Activated CD4-positive, CD25-positive, alpha-beta regulatory T cell (primary cell): ENCODE data around the gene ORM2.
"Not testable (repeated sequence)": the region's sequence is repeated elsewhere in the genome, so short reads cannot be mapped to it uniquely, and the experiment has no call there.

Experiments used
- DNase-seq, 4 experiments: peaks; one replicate each; lab custom pipeline; 2025; lab: John Stamatoyannopoulos, UW

The ORM2 gene

GRCh38 chr9:114314881-114315722, 14.6 kb upstream of the ORM2 start:
- DNase-seq: no peak

- DNase-seq: no peak
Measured at GRCh38 chr9:114315723-114316363, 13.8 kb upstream of the ORM2 start.

GRCh38 chr9:114316605-114317230, 13.0 kb upstream of the ORM2 start:
- no peak for DNase-seq

GRCh38 chr9:114317665-114318357, 11.9 kb upstream of the ORM2 start:
- no peak for DNase-seq

GRCh38 chr9:114318416-114318815, 11.3 kb upstream of the ORM2 start:
- no peak for DNase-seq

GRCh38 chr9:114319147-114319546, 10.5 kb upstream of the ORM2 start:
- no peak for DNase-seq

- DNase-seq: not testable (repeated sequence)
Measured at GRCh38 chr9:114320710-114321109, 9.0 kb upstream of the ORM2 start.

- DNase-seq: no peak
Measured at GRCh38 chr9:114321759-114322158, 7.9 kb upstream of the ORM2 start.

- not testable (repeated sequence) for DNase-seq
Measured at GRCh38 chr9:114322160-114322818, 7.4 kb upstream of the ORM2 start.

GRCh38 chr9:114322831-114323531, 6.7 kb upstream of the ORM2 start, which contains the start of gene ORM1:
Gene ORM1 (plus strand): TSS chr9:114323098. CDS start chr9:114323134, 36 bp downstream.
- not testable (repeated sequence) for DNase-seq

- DNase-seq: not testable (repeated sequence)
Measured at GRCh38 chr9:114323849-114324248, 5.8 kb upstream of the ORM2 start.

GRCh38 chr9:114324492-114324891, 5.2 kb upstream of the ORM2 start:
- DNase-seq: no peak

- not testable (repeated sequence) for DNase-seq
Measured at GRCh38 chr9:114324965-114325364, 4.7 kb upstream of the ORM2 start.

GRCh38 chr9:114325684-114326254, 3.9 kb upstream of the ORM2 start:
- DNase-seq: not testable (repeated sequence)

GRCh38 chr9:114327749-114328148, 1.9 kb upstream of the ORM2 start:
- no peak for DNase-seq

GRCh38 chr9:114328357-114328820, 1.3 kb upstream of the ORM2 start:
- not testable (repeated sequence) for DNase-seq

GRCh38 chr9:114328937-114329624, 588 bp upstream of the ORM2 start:
- not testable (repeated sequence) for DNase-seq

- DNase-seq: no peak
Measured at GRCh38 chr9:114330636-114331035, 967 bp downstream of the ORM2 start.

GRCh38 chr9:114331229-114332195, 1.8 kb downstream of the ORM2 start:
- not testable (repeated sequence) for DNase-seq
